HEK293T (cell line): Measurements from ENCODE around the gene SETD5.

ENCODE experiments used
- CTCF ChIA-PET: fragments of 350-600 bp; formaldehyde crosslinking; extraction: SDS; loops from one replicate; lab custom pipeline; 2021; ENCODE audit warnings: antibody characterized with exemption, inconsistent platforms; lab: Yijun Ruan, JAX
- POLR2A ChIA-PET: fragments of 350-600 bp; formaldehyde crosslinking; extraction: SDS; loops from one replicate; lab custom pipeline; 2020; ENCODE audit warnings: antibody characterized with exemption, inconsistent platforms; lab: Yijun Ruan, JAX
- DNase-seq: peaks from one replicate; pipeline ENCODE4 v3.0.0; 2012; ENCODE audit warnings: mixed read lengths; ENCODE audit errors: extremely low spot score
- ARNT ChIP-seq: fragments of 450-650 bp; IDR thresholded peaks from 2 replicates; pipeline ENCODE4 v1.6.1; 2017; ENCODE audit warnings: mild to moderate bottlenecking
- BHLHE40 ChIP-seq: fragments of 450-650 bp; IDR thresholded peaks from 2 replicates; pipeline ENCODE4 v1.6.1; 2016; ENCODE audit warnings: mild to moderate bottlenecking, moderate library complexity, borderline replicate concordance
- CTBP1 ChIP-seq: fragments of 450-650 bp; IDR thresholded peaks from 2 replicates; pipeline ENCODE4 v1.6.1; 2016; ENCODE audit warnings: borderline replicate concordance
- ELF4 ChIP-seq: fragments of 450-650 bp; IDR thresholded peaks from 2 replicates; pipeline ENCODE4 v1.6.1; 2017; ENCODE audit warnings: antibody characterized with exemption
- FOXA1 ChIP-seq: fragments of 450-650 bp; IDR thresholded peaks from 2 replicates; pipeline ENCODE4 v1.6.1; 2016; ENCODE audit warnings: mild to moderate bottlenecking
- FOXK2 ChIP-seq: fragments of 450-650 bp; IDR thresholded peaks from 2 replicates; pipeline ENCODE4 v1.6.1; 2016; ENCODE audit warnings: mild to moderate bottlenecking
- FOXM1 ChIP-seq: fragments of 450-650 bp; IDR thresholded peaks from 2 replicates; pipeline ENCODE4 v1.6.1; 2017; ENCODE audit warnings: mild to moderate bottlenecking, borderline replicate concordance
- HDGF ChIP-seq: fragments of 450-650 bp; IDR thresholded peaks from 2 replicates; pipeline ENCODE4 v1.6.1; 2017; ENCODE audit warnings: antibody characterized with exemption, borderline replicate concordance
- L3MBTL2 ChIP-seq: fragments of 450-650 bp; conservative IDR thresholded peaks from 2 replicates; pipeline ENCODE4 v1.6.1; 2016; ENCODE audit warnings: mild to moderate bottlenecking
- LEF1 ChIP-seq: fragments of 450-650 bp; IDR thresholded peaks from 2 replicates; pipeline ENCODE4 v1.6.1; 2017; ENCODE audit warnings: mild to moderate bottlenecking, borderline replicate concordance
- NFRKB ChIP-seq: fragments of 450-650 bp; IDR thresholded peaks from 2 replicates; pipeline ENCODE4 v1.6.1; 2016; ENCODE audit warnings: mild to moderate bottlenecking, moderate library complexity
- SUZ12 ChIP-seq: fragments of 450-650 bp; IDR thresholded peaks from 2 replicates; pipeline ENCODE4 v1.6.1; 2016; ENCODE audit warnings: mild to moderate bottlenecking
- TARDBP ChIP-seq: fragments of 450-650 bp; IDR thresholded peaks from 2 replicates; pipeline ENCODE4 v1.6.1; 2016
- ZNF384 ChIP-seq: fragments of 450-650 bp; IDR thresholded peaks from 2 replicates; pipeline ENCODE4 v1.6.1; 2016
- TF ChIP-seq, protein P1 (sequence below): fragments of 450-650 bp; IDR thresholded peaks from 2 replicates; pipeline ENCODE4 v1.6.1; 2016

SETD5 gene

GRCh38 chr3:9396632-9397331 lies 633 bp upstream of the SETD5 start:
- CTCF ChIA-PET: interaction anchor here (0.5 kb wide), 1 partner anchor 27 kb away, joined by 4 read pairs; no protein-coding TSS in a partner anchor
- POLR2A ChIA-PET: interaction anchor here (0.6 to 3.5 kb wide), 21 partner anchors 8 to 101 kb away, joined by 3 to 46 read pairs (median 3); partner anchors contain the start of gene THUMPD3
- TF ChIP-seq, protein P1, sequence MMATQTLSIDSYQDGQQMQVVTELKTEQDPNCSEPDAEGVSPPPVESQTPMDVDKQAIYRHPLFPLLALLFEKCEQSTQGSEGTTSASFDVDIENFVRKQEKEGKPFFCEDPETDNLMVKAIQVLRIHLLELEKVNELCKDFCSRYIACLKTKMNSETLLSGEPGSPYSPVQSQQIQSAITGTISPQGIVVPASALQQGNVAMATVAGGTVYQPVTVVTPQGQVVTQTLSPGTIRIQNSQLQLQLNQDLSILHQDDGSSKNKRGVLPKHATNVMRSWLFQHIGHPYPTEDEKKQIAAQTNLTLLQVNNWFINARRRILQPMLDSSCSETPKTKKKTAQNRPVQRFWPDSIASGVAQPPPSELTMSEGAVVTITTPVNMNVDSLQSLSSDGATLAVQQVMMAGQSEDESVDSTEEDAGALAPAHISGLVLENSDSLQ: peak; percentile 99
- TF ChIP-seq FOXK2 (no peak), LEF1 (no peak; the same call in 1 of the 2 replicates), NFRKB (peak; percentile 25; the same call in 1 of the 2 replicates), FOXA1 (no peak), HDGF (peak; percentile 90), BHLHE40 (peak; percentile 63; the same call in 1 of the 2 replicates), TARDBP (no peak), L3MBTL2 (peak; percentile 99), ELF4 (peak; percentile 86)
- DNase-seq: peak; percentile 83

DNA sequence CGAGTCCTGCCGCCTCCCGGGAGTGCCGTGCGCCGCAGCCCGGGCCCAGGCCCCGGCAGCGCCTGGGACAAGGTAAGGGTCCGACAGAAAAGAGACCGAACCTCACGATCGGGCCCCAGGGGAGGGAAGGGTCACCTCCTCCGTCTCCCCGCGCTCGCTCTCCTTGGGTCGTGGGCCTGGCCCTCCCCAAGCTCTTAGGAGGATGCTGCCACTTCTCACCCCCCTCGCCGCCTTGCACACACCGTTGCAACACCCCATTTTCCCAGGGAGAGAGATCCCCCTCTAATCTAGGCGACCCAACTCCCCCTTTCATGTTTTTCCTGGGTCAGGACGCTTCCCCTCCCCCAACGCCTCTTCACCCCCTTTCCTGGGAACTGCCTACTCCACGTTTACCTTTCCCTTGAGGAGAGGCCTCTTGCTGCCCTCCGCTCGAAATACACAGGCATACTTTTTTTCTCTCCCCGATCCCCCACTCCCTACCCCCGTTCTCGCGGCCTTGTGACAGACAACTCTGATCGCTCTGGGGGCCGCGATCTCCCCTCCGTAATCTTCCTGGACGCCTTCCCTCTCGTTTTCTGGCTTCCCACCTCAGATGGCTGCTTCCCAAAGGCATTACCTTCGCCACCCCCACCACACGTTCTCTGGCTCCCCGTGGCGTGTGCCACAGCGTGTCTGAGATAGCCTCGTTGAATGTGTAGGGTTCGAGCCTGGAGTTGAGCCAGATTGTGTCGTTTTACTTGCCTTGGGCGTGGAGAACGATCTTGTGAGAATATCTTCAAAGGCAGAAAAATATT lies 688 bp downstream of the SETD5 start:
- no peak for DNase-seq
- TF ChIP-seq FOXA1 (no peak), NFRKB (no peak), L3MBTL2 (peak; percentile 55), LEF1 (no peak), ZNF384 (no peak)
- ChIA-PET POLR2A (interaction anchor here (1.6 to 3.5 kb wide), 7 partner anchors 9 to 35 kb away, joined by 8 to 46 read pairs (median 20); partner anchors contain the start of gene THUMPD3), CTCF (no interaction called here)

GRCh38 chr3:9398700-9399336 lies 1.4 kb downstream of the SETD5 start:
- TF ChIP-seq, protein P1: no peak
- no peak for TF ChIP-seq SUZ12
- no peak for TF ChIP-seq ELF4
- no peak for TF ChIP-seq LEF1
- no peak for TF ChIP-seq FOXK2
- TF ChIP-seq ZNF384: no peak
- no peak for TF ChIP-seq BHLHE40
- TF ChIP-seq FOXM1: no peak
- CTCF ChIA-PET: interaction anchor here (0.8 kb wide), 1 partner anchor 36 kb away, joined by 3 read pairs; the partner anchor contains the start of gene THUMPD3
- POLR2A ChIA-PET: interaction anchor here (0.9 to 2.6 kb wide), 3 partner anchors 11 to 36 kb away, joined by 3 to 21 read pairs (median 3); partner anchors contain the start of gene THUMPD3
- DNase-seq: no peak

DNA sequence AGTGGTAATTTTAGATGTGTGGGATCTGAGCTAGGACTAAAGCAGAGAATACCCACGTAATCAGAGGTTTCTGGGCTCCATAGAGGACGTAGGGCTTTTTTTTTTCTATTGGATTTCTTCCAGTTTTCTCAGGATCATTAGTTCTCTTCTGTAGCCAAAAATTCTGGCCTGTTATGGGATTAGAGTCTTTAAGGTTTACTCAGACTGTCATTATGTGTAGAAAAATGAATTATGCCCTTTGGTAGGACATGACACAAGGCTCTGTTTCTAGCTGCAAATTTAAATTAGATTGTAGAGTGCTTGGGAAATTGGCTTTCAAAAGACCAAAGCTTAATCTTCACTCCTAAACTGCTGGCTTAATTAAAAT lies 1.9 kb downstream of the SETD5 start:
- no peak for DNase-seq
- POLR2A ChIA-PET: interaction anchor here (0.5 to 2.6 kb wide), 4 partner anchors 11 to 53 kb away, joined by 3 to 21 read pairs (median 3); partner anchors contain the start of gene THUMPD3
- CTCF ChIA-PET: interaction anchor here (0.8 kb wide), 1 partner anchor 37 kb away, joined by 3 read pairs; the partner anchor contains the start of gene THUMPD3
- TF ChIP-seq, protein P1: peak; percentile 31
- TF ChIP-seq ELF4: no peak

DNA sequence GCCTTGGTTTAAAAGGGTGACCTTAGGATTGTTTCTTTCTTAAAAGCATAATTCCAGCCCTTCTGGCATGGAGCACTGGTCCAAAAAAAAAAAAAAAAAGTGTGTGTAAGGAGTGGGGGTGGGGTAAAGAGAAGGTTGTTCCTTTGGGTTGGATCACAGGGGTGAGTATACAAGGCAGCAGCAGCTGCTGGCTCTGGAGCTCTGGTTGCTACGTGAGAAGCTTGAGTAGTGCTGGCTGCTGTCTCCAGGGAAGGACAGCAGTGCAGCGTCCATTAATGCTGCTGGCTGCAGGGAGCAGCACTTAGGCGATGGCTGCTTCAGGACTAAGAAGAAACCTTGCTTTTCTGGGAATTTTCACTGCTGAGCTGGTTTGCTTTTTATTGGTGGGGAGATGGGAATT lies 2.3 kb downstream of the SETD5 start:
- CTCF ChIA-PET: no interaction called here
- TF ChIP-seq LEF1 (no peak), ZNF384 (peak; percentile 98), L3MBTL2 (no peak), TARDBP (no peak), FOXM1 (no peak), ARNT (no peak)
- TF ChIP-seq, protein P1: no peak
- peak; percentile 54 for DNase-seq
- POLR2A ChIA-PET: interaction anchor here (0.5 to 2.6 kb wide), 4 partner anchors 10 to 54 kb away, joined by 3 to 21 read pairs (median 3); partner anchors contain the start of gene THUMPD3

GRCh38 chr3:9400616-9401015 lies 3.2 kb downstream of the SETD5 start:
- CTCF ChIA-PET: interaction anchor here (0.7 kb wide), 1 partner anchor 406 kb away, joined by 3 read pairs; no protein-coding TSS in a partner anchor

More at GRCh38 chr3:9400616-9401015, 3.2 kb downstream of the SETD5 start:
- TF ChIP-seq L3MBTL2 (no peak), CTBP1 (no peak), HDGF (no peak), FOXM1 (no peak), FOXA1 (no peak), NFRKB (no peak)
- no peak for DNase-seq
- POLR2A ChIA-PET: interaction anchor here (2.6 kb wide), 1 partner anchor 38 kb away, joined by 21 read pairs; the partner anchor contains the start of gene THUMPD3
